Measurements from ENCODE around the gene IGSF21. TPM values are rescaled to one million over a fixed set of nuclear protein-coding genes. Genes with fewer than 3 reads are reported as not detected.

Gene IGSF21
- total RNA-seq, 2 donors from 2014 or later = not detected

DNA sequence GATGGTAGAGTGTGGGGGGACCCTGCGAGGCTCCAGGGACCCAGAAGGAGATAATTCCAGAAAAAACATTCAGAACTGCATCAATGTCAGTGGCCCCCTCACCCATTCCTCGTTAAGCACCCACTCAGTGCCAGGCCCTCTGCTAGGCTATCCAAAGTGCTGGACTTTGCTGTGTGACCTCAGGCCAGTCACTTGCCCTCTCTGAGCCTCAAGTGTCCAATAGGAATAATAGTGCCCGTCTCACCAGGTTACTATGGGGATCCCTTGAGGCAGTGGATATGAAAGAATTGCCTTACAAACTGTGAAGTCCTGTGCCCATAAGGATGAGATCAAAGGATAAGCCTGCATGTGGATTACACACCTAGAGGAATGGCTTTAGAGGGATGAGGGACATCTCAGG, 83.4 kb downstream of the IGSF21 start:
- Mint-ChIP-seq H3K27ac (no peak overlapping the region), H3K9me3 (no peaks in the 10 kb centered on the region), H3K27me3 (ENCODE audit: low read depth) (peaks cover 15% of the 10 kb centered on the region), H3K4me3 (no peak overlapping the region), H3K4me1 (ENCODE audit: low read depth) (no peaks in the 10 kb centered on the region), H3K36me3 (ENCODE audit: insufficient read depth in 2 of 2) (no peaks in the 10 kb centered on the region)
- ATAC-seq (replicated peaks in 1 of 2) (no peak), DNase-seq (no peak)

DNA sequence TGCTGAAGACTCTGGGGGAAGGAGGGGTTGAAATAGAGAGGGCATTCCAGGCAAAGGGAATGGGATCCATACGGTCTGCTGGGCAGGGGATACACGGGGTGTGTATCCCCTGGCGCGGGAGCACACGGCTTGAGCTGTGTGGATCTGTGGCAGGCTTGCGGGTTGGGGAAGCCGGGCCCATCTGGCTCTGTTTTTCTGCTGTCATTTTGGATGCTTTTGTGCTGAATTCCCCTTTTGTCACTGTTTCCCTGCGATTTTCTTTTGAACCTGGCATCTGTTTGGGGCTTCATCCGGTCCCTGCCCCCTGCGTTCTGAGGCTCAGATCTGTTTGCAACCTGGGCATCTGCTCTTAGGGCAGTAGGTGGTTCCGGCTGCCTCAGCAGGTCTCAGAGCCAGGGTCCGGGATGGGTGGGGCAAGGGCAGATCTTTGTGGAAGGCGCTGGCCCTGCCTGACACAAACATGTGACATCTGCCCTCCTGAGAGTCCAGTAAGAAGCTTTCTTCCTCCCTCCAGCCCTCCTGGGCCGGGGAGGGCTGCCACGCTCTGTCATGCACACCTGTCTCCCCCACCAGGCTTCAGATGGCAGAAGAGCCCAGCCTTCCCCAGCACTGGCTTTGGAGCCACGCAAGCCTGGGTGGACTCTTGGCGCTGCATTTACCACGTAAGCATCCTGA, 84.0 kb downstream of the IGSF21 start:
- no peak for ATAC-seq (replicated peaks in 1 of 2)
- Mint-ChIP-seq H3K4me3 (no peak overlapping the region), H3K4me1 (ENCODE audit: low read depth) (no peaks in the 10 kb centered on the region)

GRCh38 chr1:18192182-18192581, 84.6 kb downstream of the IGSF21 start:
- ATAC-seq (replicated peaks in 1 of 2) (no peak), DNase-seq (no peak)
- Mint-ChIP-seq H3K27ac (no peak overlapping the region), H3K4me3 (no peak overlapping the region), H3K36me3 (ENCODE audit: insufficient read depth in 2 of 2) (no peaks in the 10 kb centered on the region), H3K27me3 (ENCODE audit: low read depth) (peaks cover 17% of the 10 kb centered on the region), H3K9me3 (no peaks in the 10 kb centered on the region), H3K4me1 (ENCODE audit: low read depth) (no peaks in the 10 kb centered on the region)

More for the DNA sequence above, 84.0 kb downstream of the IGSF21 start:
- no peak for DNase-seq
- Mint-ChIP-seq H3K27ac (no peak overlapping the region), H3K9me3 (no peaks in the 10 kb centered on the region), H3K36me3 (ENCODE audit: insufficient read depth in 2 of 2) (no peaks in the 10 kb centered on the region), H3K27me3 (ENCODE audit: low read depth) (peaks cover 17% of the 10 kb centered on the region)

GRCh38 chr1:18192974-18193373, 85.4 kb downstream of the IGSF21 start:
- Mint-ChIP-seq H3K4me1 (ENCODE audit: low read depth) (no peaks in the 10 kb centered on the region), H3K27me3 (ENCODE audit: low read depth) (peaks cover 17% of the 10 kb centered on the region), H3K4me3 (no peak overlapping the region), H3K27ac (no peak overlapping the region), H3K9me3 (no peaks in the 10 kb centered on the region), H3K36me3 (ENCODE audit: insufficient read depth in 2 of 2) (no peaks in the 10 kb centered on the region)
- ATAC-seq (replicated peaks in 1 of 2) (no peak), DNase-seq (no peak)

- Mint-ChIP-seq H3K4me1 (ENCODE audit: low read depth) (no peaks in the 10 kb centered on the region), H3K4me3 (no peak overlapping the region), H3K27me3 (ENCODE audit: low read depth) (peaks cover 30% of the 10 kb centered on the region), H3K9me3 (no peaks in the 10 kb centered on the region), H3K27ac (no peak overlapping the region), H3K36me3 (ENCODE audit: insufficient read depth in 2 of 2) (no peaks in the 10 kb centered on the region)
- ATAC-seq (replicated peaks in 1 of 2) = no peak
- no peak for DNase-seq
These were observed 89.7 kb downstream of the IGSF21 start for GRCh38 chr1:18197299-18197698.

DNA sequence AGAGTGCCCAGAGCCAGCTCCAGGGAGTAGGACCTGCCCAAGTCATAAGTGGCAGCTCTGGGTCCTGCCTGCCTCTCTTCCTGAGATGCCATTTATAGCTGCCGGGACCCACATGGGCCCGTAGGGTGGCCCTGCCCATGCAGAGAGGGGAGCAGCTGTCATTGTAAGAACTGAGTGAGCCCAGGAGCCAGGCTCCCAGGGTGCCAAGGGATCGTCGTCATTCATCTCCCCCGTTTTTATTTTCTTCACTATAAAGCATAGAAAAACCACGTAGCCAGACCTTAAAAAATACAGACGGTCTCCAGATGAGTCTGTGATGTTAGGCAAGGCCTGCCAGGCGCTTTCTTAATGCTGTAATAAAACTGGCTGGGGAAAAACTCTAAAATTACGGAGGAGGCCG, 90.7 kb downstream of the IGSF21 start:
- no peaks in the 10 kb centered on the region for H3K9me3 Mint-ChIP-seq
- peaks cover 26% of the 10 kb centered on the region for H3K27me3 Mint-ChIP-seq (ENCODE audit: low read depth)
- no peak overlapping the region for H3K4me3 Mint-ChIP-seq
- H3K27ac Mint-ChIP-seq = no peak overlapping the region
- no peaks in the 10 kb centered on the region for H3K4me1 Mint-ChIP-seq (ENCODE audit: low read depth)
- DNase-seq = no peak
- no peaks in the 10 kb centered on the region for H3K36me3 Mint-ChIP-seq (ENCODE audit: insufficient read depth in 2 of 2)
- no peak for ATAC-seq (replicated peaks in 1 of 2)

DNA sequence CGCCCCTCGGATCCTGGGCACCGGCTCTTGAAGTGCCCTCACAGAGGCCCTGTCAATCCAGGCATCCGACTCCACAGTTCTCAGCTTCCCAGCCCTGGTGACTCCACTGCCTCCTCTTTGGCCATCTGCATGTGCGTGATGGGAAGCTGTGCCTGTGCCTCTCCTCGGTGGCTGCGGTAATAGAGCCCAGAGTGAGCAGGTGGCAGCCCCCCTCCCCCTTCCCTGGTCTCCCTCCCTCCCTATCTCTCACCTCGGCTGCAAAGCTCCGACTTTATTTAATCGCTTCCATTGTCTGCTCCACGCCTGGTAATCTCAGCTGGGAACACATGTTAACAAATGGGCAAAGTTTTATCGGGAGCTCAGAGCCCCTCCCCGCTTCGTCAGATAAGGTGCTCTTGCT, 91.9 kb downstream of the IGSF21 start:
- Mint-ChIP-seq H3K4me1 (ENCODE audit: low read depth) (no peaks in the 10 kb centered on the region), H3K36me3 (ENCODE audit: insufficient read depth in 2 of 2) (no peaks in the 10 kb centered on the region), H3K9me3 (no peaks in the 10 kb centered on the region), H3K27ac (no peak overlapping the region), H3K4me3 (no peak overlapping the region), H3K27me3 (ENCODE audit: low read depth) (peaks cover 26% of the 10 kb centered on the region)
- ATAC-seq (replicated peaks in 1 of 2) (no peak), DNase-seq (no peak)

GRCh38 chr1:18200136-18200717, 92.6 kb downstream of the IGSF21 start:
- ATAC-seq (replicated peaks in 1 of 2) (no peak), DNase-seq (no peak)
- Mint-ChIP-seq H3K9me3 (no peaks in the 10 kb centered on the region), H3K4me3 (no peak overlapping the region), H3K27me3 (ENCODE audit: low read depth) (peaks cover 26% of the 10 kb centered on the region), H3K27ac (no peak overlapping the region), H3K4me1 (ENCODE audit: low read depth) (no peaks in the 10 kb centered on the region), H3K36me3 (ENCODE audit: insufficient read depth in 2 of 2) (no peaks in the 10 kb centered on the region)

- ATAC-seq (replicated peaks in 1 of 2) = no peak
- Mint-ChIP-seq H3K9me3 (no peaks in the 10 kb centered on the region), H3K27me3 (ENCODE audit: low read depth) (peaks cover 25% of the 10 kb centered on the region), H3K27ac (no peak overlapping the region), H3K36me3 (ENCODE audit: insufficient read depth in 2 of 2) (no peaks in the 10 kb centered on the region), H3K4me1 (ENCODE audit: low read depth) (no peaks in the 10 kb centered on the region), H3K4me3 (no peak overlapping the region)
- DNase-seq = no peak
These were observed 93.3 kb downstream of the IGSF21 start for GRCh38 chr1:18200918-18201317.

GRCh38 chr1:18201997-18202719, 94.6 kb downstream of the IGSF21 start:
- DNase-seq (no peak), ATAC-seq (replicated peaks in 1 of 2) (no peak)
- H3K27me3 Mint-ChIP-seq (ENCODE audit: low read depth) = peaks cover 30% of the 10 kb centered on the region
- peaks cover 0 to 1% of the 10 kb centered on the region in 2 donors for H3K9me3 Mint-ChIP-seq
- no peak overlapping the region for H3K27ac Mint-ChIP-seq
- no peaks in the 10 kb centered on the region for H3K36me3 Mint-ChIP-seq (ENCODE audit: insufficient read depth in 2 of 2)
- H3K4me1 Mint-ChIP-seq (ENCODE audit: low read depth) = no peaks in the 10 kb centered on the region
- no peak overlapping the region for H3K4me3 Mint-ChIP-seq

DNA sequence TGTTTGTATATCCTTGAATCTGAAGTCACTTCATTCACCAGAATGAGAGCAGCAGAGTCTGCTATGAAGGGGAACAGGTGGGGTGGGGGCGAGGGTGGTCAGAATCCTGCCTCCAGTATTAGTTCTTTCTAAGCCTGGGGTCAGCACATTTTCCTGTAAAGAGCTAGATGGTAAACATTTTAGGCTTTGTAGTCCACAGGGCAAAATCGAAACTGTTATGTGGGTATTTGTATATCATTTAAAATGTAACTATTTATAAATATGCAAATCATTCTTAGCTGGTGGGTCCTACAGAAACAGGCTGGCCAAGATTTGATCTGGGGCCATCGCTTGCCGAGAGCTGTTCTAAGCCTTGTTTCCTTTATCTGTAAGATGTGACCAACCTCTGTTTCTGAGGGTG, 96.0 kb downstream of the IGSF21 start:
- Mint-ChIP-seq H3K27me3 (ENCODE audit: low read depth) (peaks cover 30% of the 10 kb centered on the region), H3K4me1 (ENCODE audit: low read depth) (no peaks in the 10 kb centered on the region), H3K4me3 (no peak overlapping the region), H3K9me3 (peaks cover 0 to 1% of the 10 kb centered on the region in 2 donors), H3K27ac (no peak overlapping the region), H3K36me3 (ENCODE audit: insufficient read depth in 2 of 2) (no peaks in the 10 kb centered on the region)
- DNase-seq (no peak), ATAC-seq (replicated peaks in 1 of 2) (no peak)

DNA sequence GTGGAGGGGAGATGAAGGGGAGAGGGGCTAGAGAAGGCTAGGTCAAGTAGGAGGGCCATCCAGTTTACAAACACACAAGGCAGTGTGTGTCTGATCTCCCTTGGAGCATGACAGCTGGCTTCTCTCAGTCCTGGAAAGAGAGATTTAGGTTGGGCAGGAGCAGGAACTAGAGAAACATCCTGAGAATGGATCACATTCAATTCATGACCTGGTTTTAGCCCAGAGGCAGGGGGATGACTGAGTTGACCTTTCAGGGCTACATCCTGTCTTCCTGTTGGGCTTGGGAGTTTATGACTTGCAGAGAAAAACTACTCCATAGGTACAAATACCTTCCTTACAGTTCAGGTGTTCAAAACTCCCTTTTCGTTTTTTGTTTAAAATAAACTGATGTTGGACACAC, 97.0 kb downstream of the IGSF21 start:
- Mint-ChIP-seq H3K36me3 (ENCODE audit: insufficient read depth in 2 of 2) (no peaks in the 10 kb centered on the region), H3K4me1 (ENCODE audit: low read depth) (no peaks in the 10 kb centered on the region), H3K27ac (no peak overlapping the region), H3K9me3 (peaks cover 0 to 1% of the 10 kb centered on the region in 2 donors), H3K4me3 (no peak overlapping the region), H3K27me3 (ENCODE audit: low read depth) (peaks cover 30% of the 10 kb centered on the region)
- ATAC-seq (replicated peaks in 1 of 2) (no peak), DNase-seq (no peak)

DNA sequence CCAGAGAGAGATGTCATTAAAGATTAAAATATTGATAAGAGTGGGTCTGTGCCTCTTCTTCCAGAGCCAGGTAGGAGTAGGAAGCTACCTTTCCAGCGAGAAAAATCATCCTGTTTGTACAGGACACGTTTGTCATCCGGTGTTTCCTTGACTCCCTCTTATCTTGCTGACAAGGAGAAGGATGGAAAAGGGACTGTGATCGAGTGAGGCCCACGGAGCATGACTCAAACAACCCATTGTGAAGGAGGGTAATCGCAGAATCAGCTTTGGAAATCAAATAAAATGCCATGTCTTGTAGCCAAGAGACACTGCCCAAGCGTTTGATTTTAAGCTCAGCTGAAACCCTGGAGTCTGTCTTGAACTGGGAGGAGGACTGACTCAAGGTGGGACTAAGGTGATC, 97.7 kb downstream of the IGSF21 start:
- Mint-ChIP-seq H3K27ac (no peak overlapping the region), H3K4me3 (no peak overlapping the region), H3K36me3 (ENCODE audit: insufficient read depth in 2 of 2) (no peaks in the 10 kb centered on the region), H3K9me3 (peaks cover 0 to 1% of the 10 kb centered on the region in 2 donors), H3K27me3 (ENCODE audit: low read depth) (peaks cover 27% of the 10 kb centered on the region), H3K4me1 (ENCODE audit: low read depth) (no peaks in the 10 kb centered on the region)
- no peak for ATAC-seq (replicated peaks in 1 of 2)
- no peak for DNase-seq

All from activated T-cell treated with anti-CD3 and anti-CD28 coated beads, Interleukin-2, amount 50 U/mL, for 72 hours (primary cell).